T47D (cell line): ENCODE data around the gene LGALS12.
"Not testable (repeated sequence)": the region's sequence is repeated elsewhere in the genome, so short reads cannot be mapped to it uniquely, and the experiment has no call there.

Experiments used
- DNase-seq, 2 experiments: peaks; one replicate each; pipeline versions ENCODE4 v3.0.0 to v3.0.0-alpha.2; 2011 to 2012; ENCODE audit warnings: low read depth in 1 of 2, low spot score in 1 of 2
- JUND ChIP-seq: IDR thresholded peaks from 2 replicates; pipeline ENCODE4 v1.6.1; 2012; ENCODE audit warnings: low read depth
- in situ Hi-C: cut with HindIII; loops from 2 replicates; pipeline ENCODE4 v1.10.0; 2016; ENCODE audit warnings: low sequenced_read_pairs, low pct_unique_long_range_greater_than_20kb

Gene LGALS12

DNA sequence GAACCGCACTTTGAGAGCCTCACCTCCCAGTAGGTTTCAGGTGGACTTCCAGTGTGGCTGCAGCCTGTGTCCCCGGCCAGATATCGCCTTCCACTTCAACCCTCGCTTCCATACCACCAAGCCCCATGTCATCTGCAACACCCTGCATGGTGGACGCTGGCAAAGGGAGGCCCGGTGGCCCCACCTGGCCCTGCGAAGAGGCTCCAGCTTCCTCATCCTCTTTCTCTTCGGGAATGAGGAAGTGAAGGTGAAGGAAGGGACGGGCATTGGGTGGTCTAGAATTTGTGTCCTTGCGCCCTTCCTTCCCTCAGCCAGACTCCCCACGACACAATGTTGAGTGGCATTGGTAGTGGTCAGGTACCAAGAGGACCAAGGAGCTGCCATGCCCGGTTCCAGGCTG is 2.9 kb downstream of the LGALS12 start:
- no peak for TF ChIP-seq JUND
- no peak for DNase-seq
- in situ Hi-C loops, result no loop called here

DNA sequence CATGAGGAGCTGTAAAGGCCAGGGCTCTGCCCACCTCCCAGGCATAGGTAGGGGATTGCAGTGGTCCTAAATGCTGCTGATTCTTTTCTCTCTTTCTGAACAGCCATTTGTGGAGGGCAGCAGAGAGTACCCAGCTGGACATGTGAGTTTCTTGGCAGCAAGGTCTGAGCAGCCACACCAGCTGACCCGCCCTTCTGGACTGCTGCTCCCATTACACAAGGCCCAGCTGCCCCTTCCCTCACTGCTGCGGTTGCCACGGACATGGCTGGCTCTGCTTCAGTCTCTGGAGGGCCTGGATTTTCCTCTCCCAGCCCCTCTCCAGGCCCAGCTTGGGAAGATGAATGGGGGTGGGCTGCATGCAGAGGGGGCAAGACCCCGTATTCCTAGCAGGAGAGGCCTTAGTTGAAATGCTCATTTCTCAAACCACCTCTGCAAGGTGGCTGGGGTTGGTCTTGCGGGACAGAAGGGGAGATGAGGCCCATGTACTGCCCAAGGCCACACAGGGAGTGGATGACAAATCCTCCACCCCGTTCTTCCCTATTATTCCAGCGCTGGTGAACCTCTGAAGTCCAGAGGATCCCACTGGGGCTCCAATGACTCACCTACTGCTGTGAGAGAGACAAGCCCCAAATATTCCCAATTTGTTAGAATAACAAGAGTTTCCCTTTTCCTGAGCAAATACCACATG is 4.6 kb downstream of the LGALS12 start:
- in situ Hi-C loops, result no loop called here
- no peak for DNase-seq
- TF ChIP-seq JUND, result no peak

DNA sequence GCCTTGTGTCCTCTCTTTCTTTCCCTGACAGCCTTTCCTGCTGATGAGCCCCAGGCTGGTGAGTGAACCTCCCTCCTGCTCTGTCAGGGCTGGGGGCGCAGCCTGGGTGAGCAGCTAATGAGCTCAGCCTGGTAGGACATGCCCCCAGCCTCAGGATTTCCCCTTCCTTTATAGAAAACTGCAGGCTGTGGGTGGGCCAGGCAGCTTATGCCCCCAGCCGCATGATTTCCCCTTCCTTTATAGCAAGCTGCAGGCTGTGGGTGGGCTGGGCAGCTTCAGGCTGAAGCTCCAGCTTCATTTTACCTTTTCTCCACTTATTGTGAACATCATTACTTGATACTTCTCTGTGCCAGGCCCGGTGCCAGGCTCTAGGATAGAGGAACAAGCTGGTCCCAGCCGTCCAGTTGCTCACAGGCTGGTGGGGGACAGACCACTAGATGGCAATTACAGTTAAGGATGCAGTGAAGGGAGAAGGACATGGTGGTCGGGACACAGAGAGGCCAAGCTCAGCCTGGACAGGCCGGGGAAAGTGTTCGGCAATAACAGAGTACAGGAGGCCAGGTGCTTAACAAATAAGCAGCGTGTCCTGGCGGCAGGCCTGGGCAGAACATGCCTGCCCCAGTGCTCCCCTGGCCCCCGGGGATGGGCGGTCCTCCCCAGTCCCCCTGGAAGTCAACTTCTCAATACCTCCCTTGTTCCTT is 5.3 kb downstream of the LGALS12 start:
- TF ChIP-seq JUND, result no peak
- no peak for DNase-seq
- in situ Hi-C loops, result no loop called here

DNA sequence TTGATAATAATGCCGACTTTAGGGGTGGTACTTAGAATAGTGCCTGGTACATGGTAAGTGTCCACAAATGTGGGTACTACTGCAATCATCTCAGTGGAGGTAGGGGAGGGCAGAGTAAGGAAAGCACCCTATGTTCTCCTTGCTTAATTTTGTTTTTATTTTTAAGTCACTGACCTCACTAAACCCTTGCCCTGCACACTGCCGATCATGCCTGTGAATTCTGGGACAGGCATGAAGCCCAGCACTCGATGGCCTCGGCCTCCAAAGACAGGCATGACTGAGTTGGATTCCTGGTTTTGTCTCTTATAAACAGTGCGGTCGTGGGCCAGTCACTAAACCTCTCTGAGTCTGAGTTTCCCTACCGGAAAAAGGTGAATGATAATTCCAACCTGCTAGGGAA is 6.9 kb downstream of the LGALS12 start:
- no peak for DNase-seq
- in situ Hi-C loops, result no loop called here
- TF ChIP-seq JUND, result no peak

DNA sequence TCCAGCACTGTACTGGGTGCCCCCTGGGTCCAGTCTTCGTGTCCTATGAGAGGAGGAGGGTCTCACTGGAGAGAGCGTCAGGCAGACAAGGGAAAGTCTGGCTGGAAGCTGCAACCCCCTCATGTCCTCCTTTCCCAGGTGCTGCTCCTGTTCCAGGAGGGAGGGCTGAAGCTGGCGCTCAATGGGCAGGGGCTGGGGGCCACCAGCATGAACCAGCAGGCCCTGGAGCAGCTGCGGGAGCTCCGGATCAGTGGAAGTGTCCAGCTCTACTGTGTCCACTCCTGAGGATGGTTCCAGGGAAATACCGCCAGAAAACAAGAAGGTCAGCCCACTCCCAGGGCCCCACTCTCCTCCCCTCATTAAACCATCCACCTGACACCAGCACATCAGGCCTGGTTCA is 10.2 kb downstream of the LGALS12 start:
- DNase-seq, result no peak
- TF ChIP-seq JUND, result no peak
- in situ Hi-C loops, result no loop called here

DNA sequence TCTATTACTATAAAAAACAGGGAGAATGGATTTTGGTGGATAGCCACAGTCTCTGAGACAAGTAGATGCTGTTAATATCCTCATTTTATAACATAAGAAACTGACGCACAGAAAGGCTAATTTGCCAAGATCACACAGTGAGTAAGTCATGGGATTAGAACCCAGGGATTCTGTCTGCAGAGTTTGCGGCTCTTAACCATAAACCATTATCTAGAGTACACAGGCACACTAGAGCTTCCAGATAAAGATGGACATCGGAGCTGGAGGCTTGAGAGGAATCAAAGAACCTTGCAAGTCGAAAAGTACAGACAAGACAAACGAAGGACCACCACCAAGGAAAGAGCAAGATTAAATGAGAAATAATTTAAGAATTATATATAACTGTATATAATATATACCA is 11.3 kb downstream of the LGALS12 start:
- DNase-seq, result no peak
- TF ChIP-seq JUND, result no peak
- in situ Hi-C loops, result no loop called here

DNA sequence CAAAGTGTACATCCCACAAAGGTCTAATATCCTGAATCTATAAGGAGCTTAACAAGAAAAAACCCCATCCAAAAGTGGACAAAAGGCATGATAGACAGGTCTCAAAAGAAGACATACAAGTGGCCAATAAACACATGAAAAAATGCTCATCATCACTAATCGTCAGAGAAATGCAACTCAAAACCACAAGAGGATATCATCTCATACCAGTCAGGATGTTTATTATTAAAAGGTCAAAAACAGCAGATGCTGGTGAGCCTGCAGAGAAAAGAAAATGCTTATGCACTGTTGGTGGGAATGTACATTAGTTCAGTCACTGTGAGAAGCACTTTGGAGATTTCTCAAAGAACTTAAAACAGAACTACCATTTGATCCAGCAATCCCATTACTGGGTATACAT is 12.7 kb downstream of the LGALS12 start:
- no peak for TF ChIP-seq JUND
- in situ Hi-C loops, result no loop called here
- no peak for DNase-seq

DNA sequence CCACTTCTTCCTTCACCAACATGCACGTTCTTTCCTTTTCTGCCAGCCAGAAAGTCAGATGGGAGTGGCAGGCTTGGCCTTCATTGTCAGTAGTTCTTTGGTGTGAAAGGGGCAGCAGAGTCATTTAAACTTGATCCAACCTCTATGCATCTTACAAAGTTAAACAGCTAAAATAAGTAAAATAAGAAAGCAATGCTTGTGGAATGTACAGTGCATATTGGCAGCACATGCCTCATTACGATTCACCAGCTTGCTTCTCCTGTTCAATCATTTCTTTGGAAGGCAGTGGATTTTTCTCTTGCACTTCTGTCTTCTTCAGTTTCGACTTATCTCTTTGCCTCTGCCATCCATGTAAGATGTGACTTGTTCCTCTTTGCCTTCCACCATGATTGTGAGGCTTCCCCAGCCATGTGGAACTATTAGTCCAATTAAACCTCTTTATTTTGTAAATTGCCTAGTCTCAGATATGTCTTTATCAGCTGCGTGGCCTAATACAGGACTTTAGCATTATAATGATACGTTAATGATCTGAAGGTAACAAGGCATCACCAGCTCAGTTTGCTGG is 14.8 kb downstream of the LGALS12 start:
- in situ Hi-C loops, result no loop called here
- no peak for DNase-seq
- no peak for TF ChIP-seq JUND

DNA sequence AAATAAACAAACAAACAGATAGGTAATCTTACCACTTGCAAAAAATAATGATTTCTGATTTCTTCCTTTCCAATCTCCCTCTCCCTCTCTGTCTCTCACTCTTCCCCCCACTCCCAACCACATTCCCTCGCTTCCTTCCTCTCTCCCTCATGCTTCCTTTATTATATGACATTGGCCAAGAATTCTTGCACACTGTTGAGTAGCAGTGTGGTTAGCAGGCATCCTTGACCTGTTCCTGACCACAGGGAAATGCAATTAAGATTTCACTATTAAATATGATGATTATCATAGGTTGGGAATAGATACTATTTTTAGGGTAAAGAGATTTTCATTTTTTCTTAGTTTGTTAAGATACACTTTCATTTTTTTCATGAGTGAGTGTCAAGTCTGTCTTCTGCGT is 16.0 kb downstream of the LGALS12 start:
- no peak for DNase-seq
- no peak for TF ChIP-seq JUND
- in situ Hi-C loops, result no loop called here

DNA sequence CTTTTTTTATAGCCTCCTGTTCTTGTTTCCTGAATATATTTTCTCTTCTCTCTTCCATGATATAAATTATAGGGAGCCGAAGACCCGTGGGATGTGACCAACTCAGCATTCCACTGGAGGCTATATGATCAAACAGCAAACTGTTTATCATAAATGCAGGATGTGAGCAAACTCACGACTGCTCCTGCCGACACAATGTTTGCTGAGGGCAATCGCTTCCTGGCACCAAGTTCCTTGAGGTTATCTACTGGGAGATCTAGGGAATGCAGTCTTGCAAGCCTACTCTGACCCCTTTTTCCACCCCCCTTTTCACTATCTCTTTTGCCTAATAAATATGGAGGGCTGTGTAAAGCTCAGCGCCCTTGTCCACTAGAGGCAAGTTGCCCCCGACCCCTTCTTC is 17.3 kb downstream of the LGALS12 start:
- in situ Hi-C loops, result no loop called here

DNA sequence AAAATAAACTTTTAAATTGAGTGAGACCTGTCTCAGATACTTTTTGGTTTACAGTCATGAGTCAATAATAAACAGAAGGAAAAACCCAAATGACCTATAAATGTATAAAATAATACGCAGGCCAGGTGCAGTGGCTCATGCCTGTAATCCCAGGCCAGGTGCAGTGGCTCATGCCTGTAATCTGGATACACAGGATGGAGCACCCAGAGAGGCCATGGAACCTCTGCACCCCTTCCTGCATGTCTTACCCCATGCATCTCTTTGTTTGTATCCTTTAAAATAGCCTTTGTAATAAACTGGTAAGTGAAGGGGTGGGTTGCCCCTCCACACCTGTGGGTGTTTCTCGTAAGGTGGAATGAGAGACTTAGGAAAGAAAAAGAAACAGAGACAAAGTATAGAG is 21.8 kb downstream of the LGALS12 start:
- no peak for DNase-seq
- no peak for TF ChIP-seq JUND
- in situ Hi-C loops, result no loop called here

More for the DNA sequence above, 17.3 kb downstream of the LGALS12 start:
- TF ChIP-seq JUND, result no peak
- DNase-seq, result no peak

DNA sequence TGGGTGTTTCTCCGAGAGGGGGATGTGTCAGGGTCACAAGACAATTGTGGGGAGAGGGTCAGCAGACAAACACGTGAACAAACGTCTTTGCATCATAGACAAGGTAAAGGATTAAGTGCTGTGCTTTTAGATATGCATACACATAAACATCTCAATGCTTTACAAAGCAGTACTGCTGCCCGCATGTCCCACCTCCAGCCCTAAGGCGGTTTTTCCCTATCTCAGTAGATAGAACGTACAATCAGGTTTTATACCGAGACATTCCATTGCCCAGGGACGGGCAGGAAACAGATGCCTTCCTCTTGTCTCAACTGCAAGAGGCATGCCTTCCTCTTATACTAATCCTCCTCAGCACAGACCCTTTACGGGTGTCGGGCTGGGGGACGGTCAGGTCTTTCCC is 22.3 kb downstream of the LGALS12 start:
- in situ Hi-C loops, DNase-seq: not testable (repeated sequence)

DNA sequence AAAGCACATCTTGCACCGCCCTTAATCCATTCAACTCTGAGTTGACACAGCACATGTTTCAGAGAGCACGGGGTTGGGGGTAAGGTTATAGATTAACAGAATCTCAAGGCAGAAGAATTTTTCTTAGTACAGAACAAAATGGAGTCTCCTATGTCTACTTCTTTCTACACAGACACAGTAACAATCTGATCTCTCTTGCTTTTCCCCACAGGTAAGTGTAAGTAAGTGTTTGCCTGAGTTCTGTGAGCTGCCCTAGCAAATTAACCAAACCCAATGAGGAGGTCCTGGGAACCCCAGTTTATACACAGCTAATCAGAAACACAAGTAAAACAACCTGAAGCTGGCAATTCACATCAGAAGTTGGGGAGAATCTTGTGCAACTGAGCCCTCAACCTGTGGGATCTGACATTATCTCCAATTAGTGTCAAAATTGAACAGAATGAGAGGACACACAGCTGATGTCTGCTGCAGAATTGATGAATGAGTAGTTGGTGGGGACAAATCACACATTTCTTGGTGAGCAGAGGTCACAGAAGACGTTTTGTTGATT is 22.9 kb downstream of the LGALS12 start:
- DNase-seq, in situ Hi-C loops: not testable (repeated sequence)

DNA sequence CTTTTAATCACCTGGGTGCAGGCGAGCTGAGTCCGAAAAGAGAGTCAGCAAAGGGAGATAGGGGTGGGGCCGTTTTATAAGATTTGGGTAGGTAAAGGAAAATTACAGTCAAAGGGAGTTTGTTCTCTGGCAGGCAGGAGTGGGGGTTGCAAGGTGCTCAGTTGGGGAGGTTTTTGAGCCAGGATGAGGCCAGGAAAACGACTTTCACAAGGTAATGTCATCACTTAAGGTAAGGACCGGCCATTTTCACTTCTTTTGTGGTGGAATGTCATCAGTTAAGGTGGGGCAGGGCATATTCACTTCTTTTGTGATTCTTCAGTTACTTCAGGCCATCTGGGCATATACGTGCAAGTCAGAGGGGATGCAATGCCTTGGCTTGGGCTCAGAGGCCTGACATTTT is 23.5 kb downstream of the LGALS12 start:
- in situ Hi-C loops, DNase-seq: not testable (repeated sequence)
